Astrocyte of the spinal cord (primary cell): ENCODE data around the gene OR52I1.

ENCODE experiments used
- DNase-seq: peaks from one replicate; pipeline ENCODE4 v3.0.0; 2011; ENCODE audit warnings: low read depth, low spot score
- H3K4me3 ChIP-seq: 2 replicates; pipeline ENCODE4 v1.5.1; 2011; ENCODE audit warnings: low read depth, mild to moderate bottlenecking, low read length, moderate library complexity
- CTCF ChIP-seq: IDR thresholded peaks from 2 replicates; pipeline ENCODE4 v1.5.1; 2012; ENCODE audit warnings: low read depth, mild to moderate bottlenecking, low read length, inconsistent platforms
- in situ Hi-C: cut with HindIII; loops from 2 replicates; pipeline ENCODE4 v1.10.0; 2017; ENCODE audit warnings: low sequenced_read_pairs

Gene OR52I1

GRCh38 chr11:4581443-4581842, 12.4 kb upstream of the OR52I1 start, which contains the start of gene OR52I2:
OR52I2 (plus strand) TSS chr11:4581743.
- no peak for DNase-seq
- no peak within 1 kb of the TSS for H3K4me3 ChIP-seq
- TF ChIP-seq CTCF: no peak
- in situ Hi-C loops: no loop called here

- DNase-seq: no peak
- in situ Hi-C loops: no loop called here
- TF ChIP-seq CTCF: no peak
- H3K4me3 ChIP-seq: no peak overlapping the region
Measured at GRCh38 chr11:4589017-4589416, 4.8 kb upstream of the OR52I1 start.

DNA sequence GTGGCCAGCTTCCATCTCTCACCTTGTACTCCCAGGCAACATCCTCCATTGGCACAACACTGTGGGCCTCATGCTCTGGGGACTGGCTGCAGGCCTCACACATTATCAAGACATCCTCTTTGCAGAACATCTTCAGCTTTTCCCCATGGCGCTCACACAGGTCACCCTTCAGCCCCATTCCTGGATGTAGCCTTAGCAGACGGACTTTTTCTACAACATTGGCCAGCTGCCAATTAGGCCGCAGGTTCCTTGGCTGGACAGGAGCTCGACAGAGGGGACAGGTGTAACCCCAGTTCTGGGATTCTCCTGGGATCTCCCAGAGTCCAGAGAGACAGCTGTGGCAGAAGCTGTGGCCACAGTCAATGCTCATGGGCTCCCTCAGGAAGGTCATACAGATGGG, 11.2 kb downstream of the OR52I1 start:
- no peak overlapping the region for H3K4me3 ChIP-seq
- TF ChIP-seq CTCF: no peak
- in situ Hi-C loops: no loop called here
- DNase-seq: no peak

- in situ Hi-C loops: no loop called here
- TF ChIP-seq CTCF: no peak
- H3K4me3 ChIP-seq: no peak overlapping the region
Measured at GRCh38 chr11:4606231-4607015, 12.6 kb downstream of the OR52I1 start.

GRCh38 chr11:4607096-4607495, 13.3 kb downstream of the OR52I1 start:
- in situ Hi-C loops: no loop called here
- no peak for TF ChIP-seq CTCF
- peak overlapping the region; percentile 77 for H3K4me3 ChIP-seq
- peak; percentile 16 for DNase-seq

More at GRCh38 chr11:4606231-4607015, 12.6 kb downstream of the OR52I1 start:
- DNase-seq: peak; percentile 39

DNA sequence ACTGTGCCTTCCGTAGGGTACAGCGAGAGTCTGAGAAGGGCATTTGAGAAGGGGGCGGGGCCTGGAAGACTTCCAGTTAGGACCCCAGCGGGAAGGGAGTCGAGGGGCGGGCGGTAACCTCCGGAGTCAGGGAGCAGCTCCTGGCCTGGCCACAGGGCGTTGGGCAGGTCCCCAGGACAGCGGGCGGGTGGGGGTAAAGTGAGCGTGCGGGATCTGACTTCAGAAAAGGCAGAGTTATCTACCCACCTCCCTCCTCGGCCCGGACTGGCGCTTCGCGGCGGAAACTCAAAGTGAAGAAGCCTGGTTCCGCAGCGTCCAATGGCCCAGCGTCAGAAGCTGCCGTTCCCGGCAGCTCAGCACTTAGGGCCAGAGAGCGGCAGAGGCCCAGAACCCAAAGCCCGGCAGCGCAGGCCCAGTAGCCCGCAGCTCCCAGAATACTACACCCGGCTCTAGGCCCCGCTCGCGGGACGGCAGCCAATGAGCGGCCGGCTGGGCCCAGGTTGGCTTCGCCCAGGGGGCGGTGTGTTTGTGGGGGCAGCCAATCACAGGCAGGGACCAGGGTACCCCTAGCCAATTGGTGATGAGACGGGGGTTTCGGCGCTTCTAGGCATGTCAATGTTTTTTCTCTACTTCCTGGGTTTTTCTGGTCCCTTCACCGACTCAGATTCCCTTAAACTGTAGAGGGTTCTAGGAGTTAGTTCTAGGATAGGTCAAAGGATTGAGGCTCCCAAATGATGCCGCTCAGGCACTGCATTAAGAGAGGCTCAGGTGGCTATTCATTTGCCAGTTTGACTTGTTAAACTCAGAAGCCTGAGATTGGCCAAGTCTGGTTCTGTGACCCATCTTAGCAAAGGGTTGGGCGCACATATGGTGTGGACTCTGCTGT, 14.2 kb downstream of the OR52I1 start, which contains the start of gene TRIM68:
Gene TRIM68 (minus strand): TSS at position 451 of the 886 bp plus-strand sequence. CDS start 2,727 bp downstream, outside the sequence.
- DNase-seq: peak; percentile 97
- in situ Hi-C loops: no loop called here
- H3K4me3 ChIP-seq: peak within 1 kb of the TSS; percentile 77
- no peak for TF ChIP-seq CTCF
